ENCODE measurements around the gene ELF1.

GRCh38 chr13:40984668-40985366 lies 34.3 kb downstream of the ELF1 start:
- TF ChIP-seq CTCF (IDR thresholded peaks at IDR 0.05) (no peak), POLR2A (IDR thresholded peaks at IDR 0.05) (no peak)
